GM18867 (cell line): ENCODE results near the gene TLE3.
A peak's percentile ranks its signal among the peaks of the same experiment; 100 is the strongest.

Experiments
- ATAC-seq: cut with Tn5 transposase; IDR thresholded peaks from one replicate; pipeline ENCODE4 v1.9.1; 2021; ENCODE audit warnings: mild to moderate bottlenecking, moderate library complexity; ENCODE audit not compliant: unreplicated experiment

The TLE3 gene

GRCh38 chr15:70032509-70032908, 65.2 kb downstream of the TLE3 start:
- ATAC-seq, result no peak

GRCh38 chr15:70031713-70032112, 66.0 kb downstream of the TLE3 start:
- ATAC-seq, result no peak

- no peak for ATAC-seq
Measured at GRCh38 chr15:70031261-70031660, 66.5 kb downstream of the TLE3 start.

- ATAC-seq, result no peak
Measured at GRCh38 chr15:70030851-70031250, 66.9 kb downstream of the TLE3 start.

- no peak for ATAC-seq
Measured at GRCh38 chr15:70029297-70029701, 68.4 kb downstream of the TLE3 start.

- no peak for ATAC-seq
Measured at GRCh38 chr15:70027518-70027917, 70.2 kb downstream of the TLE3 start.

GRCh38 chr15:70026991-70027390, 70.7 kb downstream of the TLE3 start:
- no peak for ATAC-seq

- ATAC-seq, result no peak
Measured at GRCh38 chr15:70025413-70026296, 72.1 kb downstream of the TLE3 start.

- ATAC-seq, result no peak
Measured at GRCh38 chr15:70024521-70024920, 73.2 kb downstream of the TLE3 start.

- ATAC-seq, result no peak
Measured at GRCh38 chr15:70023769-70024491, 73.8 kb downstream of the TLE3 start.

GRCh38 chr15:70023064-70023768, 74.5 kb downstream of the TLE3 start:
- peak; percentile 81 for ATAC-seq

- no peak for ATAC-seq
Measured at GRCh38 chr15:70020229-70020628, 77.5 kb downstream of the TLE3 start.

- no peak for ATAC-seq
Measured at GRCh38 chr15:70018646-70019600, 78.8 kb downstream of the TLE3 start.

GRCh38 chr15:70017801-70018200, 79.9 kb downstream of the TLE3 start:
- no peak for ATAC-seq

GRCh38 chr15:70017025-70017424, 80.7 kb downstream of the TLE3 start:
- no peak for ATAC-seq

- peak; percentile 30 for ATAC-seq
Measured at GRCh38 chr15:70016511-70016994, 81.2 kb downstream of the TLE3 start.

GRCh38 chr15:70014860-70015490, 82.7 kb downstream of the TLE3 start:
- peak; percentile 76 for ATAC-seq

GRCh38 chr15:70014331-70014730, 83.4 kb downstream of the TLE3 start:
- no peak for ATAC-seq

GRCh38 chr15:70013656-70014313, 83.9 kb downstream of the TLE3 start:
- ATAC-seq, result no peak
